Activated CD8-positive, alpha-beta memory T cell treated with anti-CD3 and anti-CD28 coated beads, Interleukin-2, amount 50 U/mL, for 24 hours (primary cell): Measurements from ENCODE around the gene LPAR6.
"Not testable (repeated sequence)": the region's sequence is repeated elsewhere in the genome, so short reads cannot be mapped to it uniquely, and the experiment has no call there.

ENCODE experiments used
- DNase-seq: peaks from one replicate; pipeline ENCODE4 v3.0.0-alpha.2; 2020; ENCODE audit errors: extremely low read depth

The LPAR6 gene

GRCh38 chr13:48412881-48413351 is at the start of gene LPAR6:
Gene LPAR6 (minus strand): TSS chr13:48413113. CDS start chr13:48412423, 690 bp downstream.
- DNase-seq, result no peak

- DNase-seq, result no peak
Measured at GRCh38 chr13:48457578-48458242, 44.8 kb upstream of the LPAR6 start.

- DNase-seq, result no peak
Measured at GRCh38 chr13:48456546-48456945, 43.6 kb upstream of the LPAR6 start.

GRCh38 chr13:48451196-48451595 is 38.3 kb upstream of the LPAR6 start:
- not testable (repeated sequence) for DNase-seq

GRCh38 chr13:48449656-48450055 is 36.7 kb upstream of the LPAR6 start:
- no peak for DNase-seq

- no peak for DNase-seq
Measured at GRCh38 chr13:48448959-48449614, 36.2 kb upstream of the LPAR6 start.

- no peak for DNase-seq
Measured at GRCh38 chr13:48448285-48448958, 35.5 kb upstream of the LPAR6 start.

GRCh38 chr13:48446464-48446863 is 33.6 kb upstream of the LPAR6 start:
- DNase-seq, result no peak

- DNase-seq, result no peak
Measured at GRCh38 chr13:48443442-48444208, 30.7 kb upstream of the LPAR6 start.

- no peak for DNase-seq
Measured at GRCh38 chr13:48437371-48437770, 24.5 kb upstream of the LPAR6 start.

- DNase-seq, result no peak
Measured at GRCh38 chr13:48436661-48437288, 23.9 kb upstream of the LPAR6 start.

GRCh38 chr13:48434200-48434599 is 21.3 kb upstream of the LPAR6 start:
- DNase-seq, result no peak

- no peak for DNase-seq
Measured at GRCh38 chr13:48431987-48432615, 19.2 kb upstream of the LPAR6 start.

GRCh38 chr13:48431431-48431830 is 18.5 kb upstream of the LPAR6 start:
- DNase-seq, result no peak

GRCh38 chr13:48429886-48430285 is 17.0 kb upstream of the LPAR6 start:
- DNase-seq, result no peak

GRCh38 chr13:48429036-48429435 is 16.1 kb upstream of the LPAR6 start:
- DNase-seq, result no peak

GRCh38 chr13:48426755-48427298 is 13.9 kb upstream of the LPAR6 start:
- DNase-seq, result not testable (repeated sequence)

GRCh38 chr13:48426052-48426451 is 13.1 kb upstream of the LPAR6 start:
- DNase-seq, result no peak

GRCh38 chr13:48424212-48424611 is 11.3 kb upstream of the LPAR6 start:
- DNase-seq, result no peak

- DNase-seq, result not testable (repeated sequence)
Measured at GRCh38 chr13:48422003-48422402, 9.1 kb upstream of the LPAR6 start.

- DNase-seq, result no peak
Measured at GRCh38 chr13:48415516-48415915, 2.6 kb upstream of the LPAR6 start.
